GM21717 (cell line): Measurements from ENCODE around the gene TMEFF2.

Experiments used
- ATAC-seq: cut with Tn5 transposase; IDR thresholded peaks from one replicate; pipeline ENCODE4 v1.9.1; 2021; ENCODE audit warnings: mild to moderate bottlenecking, moderate library complexity; ENCODE audit not compliant: unreplicated experiment

The TMEFF2 gene

DNA sequence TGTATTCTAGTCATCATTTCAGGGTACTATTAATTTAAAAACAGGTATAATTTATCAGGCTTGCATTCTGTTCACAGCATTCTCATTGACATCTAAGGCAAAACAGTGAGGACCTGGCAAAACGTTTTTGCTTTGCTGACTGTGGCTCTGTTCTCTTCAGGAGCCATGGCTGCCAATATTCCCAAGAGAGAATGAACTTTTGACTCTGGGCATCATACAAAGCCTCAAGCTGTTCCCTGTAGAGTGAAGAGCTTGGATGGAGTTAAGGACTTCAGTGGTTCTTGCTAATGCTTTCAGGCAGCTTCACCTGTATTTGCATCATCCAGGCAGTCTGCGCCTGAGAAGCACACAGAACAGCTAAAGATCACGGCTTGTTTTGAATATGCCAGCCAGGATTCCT, 282.0 kb downstream of the TMEFF2 start:
- ATAC-seq, result no peak

- ATAC-seq, result no peak
These were observed 284.2 kb downstream of the TMEFF2 start for GRCh38 chr2:191910518-191910917.

- ATAC-seq, result no peak
These were observed 285.9 kb downstream of the TMEFF2 start for GRCh38 chr2:191908874-191909273.

GRCh38 chr2:191907545-191907944, 287.2 kb downstream of the TMEFF2 start:
- no peak for ATAC-seq

GRCh38 chr2:191907091-191907490, 287.6 kb downstream of the TMEFF2 start:
- ATAC-seq, result no peak

DNA sequence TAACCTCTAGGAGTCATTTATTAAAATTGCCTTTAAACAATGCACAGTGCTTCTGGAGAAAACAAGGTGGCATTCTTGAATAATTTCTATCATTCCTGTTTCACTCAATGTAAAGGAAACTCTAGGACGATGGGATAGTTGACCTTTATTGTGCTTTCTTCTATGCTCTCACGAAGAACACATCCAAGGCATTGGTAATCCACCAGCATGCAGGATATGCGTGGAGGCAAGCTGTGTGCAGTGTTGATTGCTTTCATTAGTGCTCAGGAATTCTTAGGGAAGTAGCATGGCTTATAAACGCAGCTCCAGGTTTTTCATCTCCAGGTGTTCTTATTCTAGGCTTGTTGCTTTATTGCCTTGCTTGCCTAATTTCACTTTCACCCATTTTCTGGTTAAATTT, 289.4 kb downstream of the TMEFF2 start:
- ATAC-seq, result no peak

DNA sequence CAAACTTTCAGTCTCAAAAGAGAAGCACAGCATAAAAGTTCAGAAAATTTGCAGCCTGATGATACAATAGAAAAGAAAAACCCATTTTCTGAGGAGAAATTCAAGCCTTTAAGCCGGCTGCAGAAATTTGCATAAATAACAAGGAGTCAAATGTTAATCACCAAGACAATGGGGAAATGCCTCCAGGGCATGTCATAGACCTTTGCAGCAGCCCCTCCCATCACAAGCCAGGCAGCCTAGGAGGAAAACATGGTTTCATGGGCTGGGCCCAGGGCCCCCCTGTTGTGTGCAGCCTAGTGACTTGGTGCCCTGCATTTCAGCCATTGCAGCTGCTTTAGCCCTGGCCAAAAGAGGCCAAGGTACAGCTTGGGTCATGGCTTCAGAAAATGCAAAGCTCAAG, 293.7 kb downstream of the TMEFF2 start:
- ATAC-seq, result no peak

DNA sequence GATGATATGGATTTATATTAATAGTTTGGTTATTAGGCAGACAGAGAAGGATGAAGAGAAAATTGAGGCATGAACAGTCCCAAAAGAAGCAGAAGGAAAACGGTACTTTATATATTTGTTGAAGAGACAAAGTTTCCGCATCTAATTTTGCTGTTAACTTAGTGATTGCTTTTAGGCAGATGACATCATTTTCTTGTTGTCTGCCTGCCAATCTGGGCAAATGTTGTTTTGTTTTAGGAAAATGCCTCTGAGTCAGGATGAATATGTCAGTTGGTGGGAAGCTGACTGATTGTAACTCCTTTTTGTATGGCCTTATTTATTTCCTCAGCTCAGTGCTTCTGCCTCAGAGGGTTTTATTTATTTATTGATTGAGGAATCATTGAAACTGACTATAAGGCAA, 295.3 kb downstream of the TMEFF2 start:
- no peak for ATAC-seq
